ENCODE results near the gene AMBRA1.

The AMBRA1 gene

GRCh38 chr11:46457659-46458424 lies 136.0 kb downstream of the AMBRA1 start:
- TF ChIP-seq ZNF274 (IDR thresholded peaks at IDR 0.05; ENCODE audit: low read depth, low read length) = no peak
- H3K4me3 ChIP-seq (ENCODE audit: low read length) = no peak overlapping the region

GRCh38 chr11:46457021-46457420 lies 136.8 kb downstream of the AMBRA1 start:
- no peak for TF ChIP-seq ZNF274 (IDR thresholded peaks at IDR 0.05; ENCODE audit: low read depth, low read length)
- no peak overlapping the region for H3K4me3 ChIP-seq (ENCODE audit: low read length)

- no peak for TF ChIP-seq ZNF274 (IDR thresholded peaks at IDR 0.05; ENCODE audit: low read depth, low read length)
- no peak overlapping the region for H3K4me3 ChIP-seq (ENCODE audit: low read length)
These were observed 137.4 kb downstream of the AMBRA1 start for GRCh38 chr11:46456269-46457001.

- no peak overlapping the region for H3K4me3 ChIP-seq (ENCODE audit: low read length)
- no peak for TF ChIP-seq ZNF274 (IDR thresholded peaks at IDR 0.05; ENCODE audit: low read depth, low read length)
These were observed 138.0 kb downstream of the AMBRA1 start for GRCh38 chr11:46455834-46456233.

- TF ChIP-seq ZNF274 (IDR thresholded peaks at IDR 0.05; ENCODE audit: low read depth, low read length) = no peak
These were observed 140.8 kb downstream of the AMBRA1 start for GRCh38 chr11:46452918-46453517.

GRCh38 chr11:46451759-46452158 lies 142.1 kb downstream of the AMBRA1 start:
- no peak overlapping the region for H3K4me3 ChIP-seq (ENCODE audit: low read length)
- TF ChIP-seq ZNF274 (IDR thresholded peaks at IDR 0.05; ENCODE audit: low read depth, low read length) = no peak

More at GRCh38 chr11:46452918-46453517, 140.8 kb downstream of the AMBRA1 start:
- no peak overlapping the region for H3K4me3 ChIP-seq (ENCODE audit: low read length)

- H3K4me3 ChIP-seq (ENCODE audit: low read length) = no peak overlapping the region
- TF ChIP-seq ZNF274 (IDR thresholded peaks at IDR 0.05; ENCODE audit: low read depth, low read length) = no peak
These were observed 142.9 kb downstream of the AMBRA1 start for GRCh38 chr11:46450846-46451477.

GRCh38 chr11:46447544-46447943 lies 146.3 kb downstream of the AMBRA1 start:
- TF ChIP-seq ZNF274 (IDR thresholded peaks at IDR 0.05; ENCODE audit: low read depth, low read length) = no peak

GRCh38 chr11:46445920-46446771 lies 147.7 kb downstream of the AMBRA1 start:
- no peak overlapping the region for H3K4me3 ChIP-seq (ENCODE audit: low read length)
- no peak for TF ChIP-seq ZNF274 (IDR thresholded peaks at IDR 0.05; ENCODE audit: low read depth, low read length)

More at GRCh38 chr11:46447544-46447943, 146.3 kb downstream of the AMBRA1 start:
- H3K4me3 ChIP-seq (ENCODE audit: low read length) = no peak overlapping the region

- H3K4me3 ChIP-seq (ENCODE audit: low read length) = no peak overlapping the region
- TF ChIP-seq ZNF274 (IDR thresholded peaks at IDR 0.05; ENCODE audit: low read depth, low read length) = no peak
These were observed 148.5 kb downstream of the AMBRA1 start for GRCh38 chr11:46445192-46445919.

GRCh38 chr11:46444305-46444704 lies 149.5 kb downstream of the AMBRA1 start:
- TF ChIP-seq ZNF274 (IDR thresholded peaks at IDR 0.05; ENCODE audit: low read depth, low read length) = no peak
- H3K4me3 ChIP-seq (ENCODE audit: low read length) = no peak overlapping the region

GRCh38 chr11:46438211-46438610 lies 155.6 kb downstream of the AMBRA1 start:
- TF ChIP-seq ZNF274 (IDR thresholded peaks at IDR 0.05; ENCODE audit: low read depth, low read length) = no peak
- no peak overlapping the region for H3K4me3 ChIP-seq (ENCODE audit: low read length)

Data from GM08714 (cell line).